NCI-H526 (cell line): ENCODE data around the gene ESRRB.

Experiments used
- DNase-seq, 2 experiments: peaks; one replicate each; lab custom pipeline; 2025; lab: John Stamatoyannopoulos, UW

Gene ESRRB

GRCh38 chr14:76541594-76542219 lies 165.8 kb downstream of the ESRRB start:
- peak in 1 of 2 experiments; percentile 13 for DNase-seq

- DNase-seq = peak; percentile 29 to 81
Measured at GRCh38 chr14:76546426-76547221, 170.7 kb downstream of the ESRRB start.

GRCh38 chr14:76547831-76548230 lies 171.9 kb downstream of the ESRRB start:
- DNase-seq = peak in 1 of 2 experiments; percentile 14

DNA sequence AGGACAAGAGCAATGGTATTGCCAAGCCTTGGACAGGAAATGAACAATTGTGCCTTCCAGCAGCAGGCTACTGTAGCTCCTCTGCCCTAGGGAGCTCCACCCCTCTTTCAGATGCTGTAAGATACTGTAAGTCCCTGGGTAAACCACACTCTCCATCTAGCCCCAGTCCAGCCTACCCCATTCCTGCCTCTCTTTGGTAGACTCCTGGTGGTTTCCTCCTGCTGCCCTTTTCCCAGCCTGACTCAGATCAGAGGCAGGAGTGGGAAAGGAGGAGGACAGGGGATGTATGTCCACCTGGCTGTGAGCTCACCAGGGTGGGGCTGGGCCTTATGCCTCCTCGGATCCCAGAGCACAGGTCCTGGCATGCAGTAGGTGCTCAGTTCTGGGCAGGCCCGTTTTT lies 174.6 kb downstream of the ESRRB start:
- no peak for DNase-seq

DNA sequence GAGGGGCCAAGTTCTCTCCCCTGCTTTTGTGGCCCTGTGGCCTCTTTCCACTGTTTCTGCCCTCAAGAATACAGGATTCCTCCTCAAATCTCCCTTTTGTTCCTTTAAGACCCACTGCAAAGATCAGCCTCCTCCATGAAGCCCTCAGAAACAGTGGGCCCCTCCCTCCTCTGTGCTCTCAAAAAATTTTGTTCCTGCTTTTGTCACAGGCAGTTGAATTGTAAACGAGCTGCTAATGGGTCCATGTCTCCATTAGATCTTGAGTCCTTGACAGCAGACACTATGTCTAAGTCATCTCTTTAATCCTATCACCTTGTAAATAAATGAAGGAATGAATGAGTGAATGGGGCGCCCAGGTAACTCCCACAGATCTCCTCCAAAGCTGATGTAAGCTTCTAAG lies 175.2 kb downstream of the ESRRB start:
- DNase-seq = no peak
